ENCODE measurements around the gene CUL3. TPM values are rescaled to one million over a fixed set of nuclear protein-coding genes. Genes with fewer than 3 reads are reported as not detected.

The CUL3 gene
- total RNA-seq, 6 donors from 2014 or later, result 24.6 to 117 (median 58.0) TPM

DNA sequence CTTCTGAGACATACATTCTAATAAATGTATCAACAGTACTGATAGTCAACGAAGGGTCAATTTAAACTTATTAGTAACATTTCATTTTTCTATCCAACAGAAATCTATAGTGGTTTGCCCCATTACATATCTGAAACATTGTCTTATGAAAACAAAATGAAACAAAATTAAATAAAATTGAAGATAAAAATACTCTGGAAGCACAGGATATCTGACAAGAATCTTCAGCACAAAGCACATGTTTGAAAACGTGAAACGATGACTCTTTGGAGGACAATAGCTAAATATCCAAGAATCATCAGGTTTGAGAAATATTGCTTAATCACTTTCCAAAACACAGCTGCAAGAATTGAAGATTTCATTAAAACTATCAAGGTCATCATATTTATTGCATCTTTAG lies 112.3 kb downstream of the CUL3 start:
- WGBS, 2 donors, result 89 to 92% methylated on average over 3 of the region's 3 CpGs
- H3K27ac ChIP-seq, result no peak overlapping the region
- TF ChIP-seq POLR2AphosphoS5 (IDR thresholded peaks at IDR 0.05) (no peak), POLR2A (IDR thresholded peaks at IDR 0.05) (no peak), EP300 (IDR thresholded peaks at IDR 0.05) (no peak)
- TF ChIP-seq, protein P1, sequence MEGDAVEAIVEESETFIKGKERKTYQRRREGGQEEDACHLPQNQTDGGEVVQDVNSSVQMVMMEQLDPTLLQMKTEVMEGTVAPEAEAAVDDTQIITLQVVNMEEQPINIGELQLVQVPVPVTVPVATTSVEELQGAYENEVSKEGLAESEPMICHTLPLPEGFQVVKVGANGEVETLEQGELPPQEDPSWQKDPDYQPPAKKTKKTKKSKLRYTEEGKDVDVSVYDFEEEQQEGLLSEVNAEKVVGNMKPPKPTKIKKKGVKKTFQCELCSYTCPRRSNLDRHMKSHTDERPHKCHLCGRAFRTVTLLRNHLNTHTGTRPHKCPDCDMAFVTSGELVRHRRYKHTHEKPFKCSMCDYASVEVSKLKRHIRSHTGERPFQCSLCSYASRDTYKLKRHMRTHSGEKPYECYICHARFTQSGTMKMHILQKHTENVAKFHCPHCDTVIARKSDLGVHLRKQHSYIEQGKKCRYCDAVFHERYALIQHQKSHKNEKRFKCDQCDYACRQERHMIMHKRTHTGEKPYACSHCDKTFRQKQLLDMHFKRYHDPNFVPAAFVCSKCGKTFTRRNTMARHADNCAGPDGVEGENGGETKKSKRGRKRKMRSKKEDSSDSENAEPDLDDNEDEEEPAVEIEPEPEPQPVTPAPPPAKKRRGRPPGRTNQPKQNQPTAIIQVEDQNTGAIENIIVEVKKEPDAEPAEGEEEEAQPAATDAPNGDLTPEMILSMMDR (IDR thresholded peaks at IDR 0.05), result no peak
- peaks cover 17 to 43% (median 33%) of the 10 kb centered on the region in 4 donors for H3K36me3 ChIP-seq
- ATAC-seq (ENCODE audit: low FRiP score in 2 of 2) (no peak), DNase-seq (no peak)
- H3K27me3 ChIP-seq, result no peaks in the 10 kb centered on the region
- no peaks in the 10 kb centered on the region for H3K9me3 ChIP-seq
- H3K4me1 ChIP-seq, result no peaks in the 10 kb centered on the region
- no peak overlapping the region for H3K4me3 ChIP-seq

DNA sequence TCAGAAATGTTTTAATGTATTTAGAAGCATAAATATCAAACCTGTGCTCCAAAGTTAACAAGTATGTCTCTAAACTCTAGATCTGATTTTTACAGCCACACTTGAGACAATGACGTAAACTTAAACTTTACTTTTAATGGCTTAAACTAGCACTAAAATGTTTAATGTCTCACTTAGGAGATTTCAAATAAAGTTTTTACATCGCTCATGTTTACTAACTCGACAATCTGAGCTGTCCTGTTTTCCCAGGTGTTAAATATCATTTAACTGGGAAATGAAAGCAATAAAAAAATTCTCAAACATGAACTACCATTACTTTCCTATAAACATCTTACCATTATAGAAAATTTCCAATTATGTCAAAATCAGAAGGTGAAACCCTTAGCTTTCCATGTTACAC lies 113.0 kb downstream of the CUL3 start:
- TF ChIP-seq POLR2A (IDR thresholded peaks at IDR 0.05) (no peak), EP300 (IDR thresholded peaks at IDR 0.05) (no peak), POLR2AphosphoS5 (IDR thresholded peaks at IDR 0.05) (no peak)
- TF ChIP-seq, protein P1 (IDR thresholded peaks at IDR 0.05), result no peak
- no peak for ATAC-seq (ENCODE audit: low FRiP score in 2 of 2)

DNA sequence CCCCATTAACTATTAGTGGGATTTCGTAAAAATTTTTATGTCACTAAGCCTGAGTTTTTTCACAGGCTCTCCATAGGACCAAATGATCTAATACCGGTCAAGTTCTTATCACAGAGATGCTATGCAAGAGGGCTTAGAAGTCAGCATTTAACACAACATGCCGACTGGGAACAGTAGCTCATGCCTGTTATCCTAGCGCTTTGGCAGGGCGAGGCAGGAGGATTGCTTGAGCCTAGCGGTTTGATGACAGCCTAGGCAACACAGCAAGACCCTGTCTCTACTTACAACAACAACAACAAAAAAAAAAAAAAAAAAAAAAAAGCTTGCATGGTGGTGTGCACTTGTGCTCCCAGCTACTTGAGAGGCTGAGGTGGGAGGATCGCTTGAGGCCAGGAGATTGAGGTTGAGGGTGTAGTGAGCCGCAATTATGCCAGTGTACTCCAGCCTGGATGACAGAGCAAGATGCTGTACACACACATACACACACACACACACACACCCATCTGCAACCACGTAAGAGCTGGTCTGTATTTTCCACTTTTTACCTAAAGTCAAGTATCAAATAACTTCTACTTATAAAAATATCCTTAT lies 115.7 kb downstream of the CUL3 start:
- H3K27me3 ChIP-seq, result no peaks in the 10 kb centered on the region
- no peak for DNase-seq
- H3K27ac ChIP-seq, result no peak overlapping the region
- no peak overlapping the region for H3K4me3 ChIP-seq
- ATAC-seq (ENCODE audit: low FRiP score in 2 of 2), result no peak
- peaks cover 1 to 11% (median 8%) of the 10 kb centered on the region in 4 donors for H3K36me3 ChIP-seq
- H3K4me1 ChIP-seq, result no peaks in the 10 kb centered on the region
- no peaks in the 10 kb centered on the region for H3K9me3 ChIP-seq
- 79 to 84% methylated on average over 7 to 9 of the region's 9 CpGs for WGBS, 2 donors
- TF ChIP-seq, protein P1 (IDR thresholded peaks at IDR 0.05), result no peak
- TF ChIP-seq POLR2AphosphoS5 (IDR thresholded peaks at IDR 0.05), result no peak
- no peak for TF ChIP-seq EP300 (IDR thresholded peaks at IDR 0.05)
- no peak for TF ChIP-seq POLR2A (IDR thresholded peaks at IDR 0.05)

More for the DNA sequence above, 113.0 kb downstream of the CUL3 start:
- H3K9me3 ChIP-seq, result no peaks in the 10 kb centered on the region
- H3K27me3 ChIP-seq, result no peaks in the 10 kb centered on the region
- 82 to 89% methylated on average over 3 of the region's 3 CpGs for WGBS, 2 donors
- no peak overlapping the region for H3K27ac ChIP-seq
- H3K4me3 ChIP-seq, result no peak overlapping the region
- peaks cover 13 to 36% (median 27%) of the 10 kb centered on the region in 4 donors for H3K36me3 ChIP-seq
- no peak for DNase-seq
- no peaks in the 10 kb centered on the region for H3K4me1 ChIP-seq

DNA sequence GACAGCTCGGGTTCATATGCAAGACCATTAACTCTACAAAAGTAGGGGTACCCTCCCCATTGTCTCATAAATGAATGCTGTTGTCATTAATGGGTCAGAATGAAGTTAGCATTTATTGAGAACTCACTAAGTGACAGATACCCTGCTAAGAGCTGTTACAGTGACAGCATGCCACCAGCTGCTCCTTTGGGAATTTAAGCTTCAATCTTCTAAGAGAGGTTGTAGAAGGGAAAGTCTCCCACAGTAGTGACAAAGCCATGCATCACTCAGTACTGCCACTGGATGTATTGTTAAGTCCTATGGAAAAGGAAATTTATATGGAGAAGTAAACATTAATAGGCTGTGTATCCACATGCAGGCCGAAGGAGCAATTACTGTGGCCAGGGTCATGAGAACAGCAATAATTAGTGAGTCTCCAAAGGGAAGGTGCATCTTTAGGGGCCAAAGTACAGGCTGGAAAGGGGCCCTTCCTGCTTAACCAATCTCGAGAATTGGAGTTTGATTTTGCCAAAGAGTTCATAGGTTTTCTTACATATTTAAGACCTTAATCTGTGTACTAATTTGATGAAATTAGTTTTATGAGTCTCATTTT lies 118.8 kb downstream of the CUL3 start:
- Histone ChIP-seq H3K4me3 (no peak overlapping the region), H3K36me3 (no peaks in the 10 kb centered on the region), H3K9me3 (no peaks in the 10 kb centered on the region), H3K27me3 (no peaks in the 10 kb centered on the region), H3K4me1 (no peaks in the 10 kb centered on the region), H3K27ac (no peak overlapping the region)
- WGBS, 2 donors, result 62 to 65% methylated on average over 3 of the region's 3 CpGs
- ATAC-seq (ENCODE audit: low FRiP score in 2 of 2) (no peak), DNase-seq (no peak)
- no peak for TF ChIP-seq POLR2AphosphoS5 (IDR thresholded peaks at IDR 0.05)
- no peak for TF ChIP-seq POLR2A (IDR thresholded peaks at IDR 0.05)
- TF ChIP-seq EP300 (IDR thresholded peaks at IDR 0.05), result no peak
- TF ChIP-seq, protein P1 (IDR thresholded peaks at IDR 0.05), result no peak

DNA sequence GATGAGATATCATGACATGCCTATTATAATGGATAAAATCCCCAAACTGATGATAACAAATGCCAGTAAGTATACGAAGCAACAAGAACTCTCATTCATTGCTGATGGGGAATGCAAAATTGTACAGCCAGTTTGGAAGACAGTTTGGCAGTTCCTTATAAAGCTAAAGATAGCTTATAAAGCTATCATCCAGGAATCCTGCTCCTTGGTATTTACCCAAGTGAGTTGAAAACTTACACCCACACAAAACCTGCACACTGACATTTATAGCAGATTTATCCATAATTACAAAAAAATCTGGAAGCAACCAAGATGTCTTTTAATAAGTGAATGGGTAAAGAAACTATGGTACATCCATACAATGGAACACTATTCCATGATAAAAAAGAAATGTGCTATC lies 123.8 kb downstream of the CUL3 start:
- H3K4me1 ChIP-seq, result no peaks in the 10 kb centered on the region
- no peaks in the 10 kb centered on the region for H3K36me3 ChIP-seq
- ATAC-seq (ENCODE audit: low FRiP score in 2 of 2), result no peak
- H3K4me3 ChIP-seq, result no peak overlapping the region
- no peaks in the 10 kb centered on the region for H3K27me3 ChIP-seq
- no peaks in the 10 kb centered on the region for H3K9me3 ChIP-seq
- no peak for DNase-seq
- no peak overlapping the region for H3K27ac ChIP-seq
- WGBS, 2 donors, result 87 to 90% methylated on average over 1 of the region's 1 CpG
- TF ChIP-seq POLR2A (IDR thresholded peaks at IDR 0.05) (no peak), POLR2AphosphoS5 (IDR thresholded peaks at IDR 0.05) (no peak), EP300 (IDR thresholded peaks at IDR 0.05) (no peak)
- TF ChIP-seq, protein P1 (IDR thresholded peaks at IDR 0.05), result no peak
